HepG2 (cell line): ENCODE results near the gene THEM4. TPM values are rescaled to one million over a fixed set of nuclear protein-coding genes. Genes with fewer than 3 reads are reported as not detected.

Experiments used
- ATAC-seq: fragments of 200-7000 bp; cut with Tn5 transposase; 3 replicates; pipeline ENCODE4 v1.9.1; 2020; ENCODE audit warnings: mild to moderate bottlenecking, moderate library complexity
- BruUV-seq: library from RNA; stranded (reverse); fragments of 400-500 nt; replicated peaks from 2 replicates; lab custom pipeline; 2021; lab: Mats Ljungman, UMichigan
- CTCF ChIA-PET: fragments of 300-600 bp; formaldehyde crosslinking; extraction: SDS; loops from one replicate; lab custom pipeline; 2021; ENCODE audit warnings: low total read pairs, inconsistent platforms, low intra/inter-chr PET ratio; lab: Yijun Ruan, JAX
- POLR2A ChIA-PET: fragments of 350-600 bp; sonication (Branson Sonifier 250); formaldehyde crosslinking; loops from one replicate; lab custom pipeline; 2020; ENCODE audit warnings: antibody characterized with exemption, inconsistent platforms; lab: Yijun Ruan, JAX
- DNase-seq: peaks from one replicate; pipeline ENCODE4 v3.0.0-alpha.2; 2015; ENCODE audit warnings: low spot score
- FAIRE-seq: peaks from 3 replicates; lab custom pipeline; 2011; peaks lifted over from hg19 to GRCh38; lab: Jason Lieb, UNC
- H2AFZ ChIP-seq: one replicate; pipeline ENCODE4 v1.6.1; 2011; ENCODE audit warnings: low read length, inconsistent platforms
- H3K27ac ChIP-seq: fragments of 300-600 bp; 3 replicates; pipeline ENCODE4 v1.8.0; 2011; ENCODE audit warnings: mixed run types, mild to moderate bottlenecking, mixed read lengths, low read length, inconsistent platforms; ENCODE audit not compliant: insufficient read depth; ENCODE audit errors: extremely low read length
- H3K27me3 ChIP-seq, 2 experiments: fragments of 200-600 bp in 1 of 2; 2 replicates in 1 of 2; 3 replicates in 1 of 2; pipeline versions ENCODE4 v1.6.0 to v1.8.0; 2011; ENCODE audit warnings: low read length in 2 of 2, mild to moderate bottlenecking in 2 of 2, moderate library complexity in 2 of 2, inconsistent platforms in 1 of 2; ENCODE audit not compliant: insufficient read depth in 2 of 2, control insufficient read depth in 1 of 2
- H3K36me3 ChIP-seq, 2 experiments: fragments of 200-600 bp in 1 of 2; replicated peaks in 1 of 2; 2 replicates in 1 of 2; 3 replicates in 1 of 2; pipeline versions ENCODE4 v1.5.1 to v1.8.0; 2011; ENCODE audit warnings: low read length in 2 of 2, inconsistent platforms in 1 of 2; ENCODE audit not compliant: insufficient read depth in 2 of 2, control insufficient read depth in 1 of 2
- H3K4me1 ChIP-seq: 2 replicates; pipeline ENCODE4 v1.5.1; 2012; ENCODE audit warnings: low read length, inconsistent platforms; ENCODE audit not compliant: insufficient read depth
- H3K4me2 ChIP-seq: 2 replicates; pipeline ENCODE4 v1.6.0; 2011; ENCODE audit warnings: low read depth, low read length, inconsistent platforms
- H3K4me3 ChIP-seq, 3 experiments: fragments of 200-600 bp in 1 of 3; sonication (generic), shearing (Covaris generic) in 1 of 3; replicated peaks in 1 of 3; 2 replicates each; pipeline ENCODE4 v1.5.1; 2011 to 2016; ENCODE audit warnings: low read length in 3 of 3, inconsistent platforms in 2 of 3, low read depth in 2 of 3, mild to moderate bottlenecking in 2 of 3, control low read depth in 1 of 3, mixed read lengths in 1 of 3; ENCODE audit not compliant: insufficient read depth in 1 of 3
- H3K79me2 ChIP-seq: one replicate; pipeline ENCODE4 v1.6.1; 2011; ENCODE audit warnings: low read length, inconsistent platforms; ENCODE audit not compliant: insufficient read depth
- H3K9ac ChIP-seq: 2 replicates; pipeline ENCODE4 v1.6.0; 2011; ENCODE audit warnings: mild to moderate bottlenecking, low read depth, low read length, inconsistent platforms; ENCODE audit not compliant: insufficient read depth
- H3K9me3 ChIP-seq: 2 replicates; pipeline ENCODE4 v1.5.1; 2012; ENCODE audit warnings: mild to moderate bottlenecking, low read length
- H4K20me1 ChIP-seq: 2 replicates; pipeline ENCODE4 v1.6.0; 2011; ENCODE audit warnings: inconsistent platforms, mild to moderate bottlenecking, low read length, moderate library complexity; ENCODE audit not compliant: insufficient read depth
- BORCS8-MEF2B ChIP-seq: sonication (generic); formaldehyde crosslinking; IDR thresholded peaks from 2 replicates; pipeline ENCODE4 v1.8.0; 2022; ENCODE audit warnings: mild to moderate bottlenecking, missing genetic modification reagents
- FOXO4 ChIP-seq: sonication (generic); formaldehyde crosslinking; conservative IDR thresholded peaks from 2 replicates; pipeline ENCODE4 v1.8.1; 2023; ENCODE audit warnings: missing genetic modification reagents
- HMGA1 ChIP-seq: sonication (generic); formaldehyde crosslinking; conservative IDR thresholded peaks from 2 replicates; pipeline ENCODE4 v1.4.0; 2020; ENCODE audit warnings: missing genetic modification reagents
- MLXIP ChIP-seq: sonication (generic); formaldehyde crosslinking; IDR thresholded peaks from 2 replicates; pipeline ENCODE4 v1.9.0; 2021; ENCODE audit warnings: missing genetic modification reagents, borderline replicate concordance
- MTERF4 ChIP-seq: sonication (generic); formaldehyde crosslinking; IDR thresholded peaks from 2 replicates; pipeline ENCODE4 v1.8.0; 2023; ENCODE audit warnings: mild to moderate bottlenecking, missing genetic modification reagents
- PAF1 ChIP-seq: IDR thresholded peaks from 2 replicates; pipeline ENCODE4 v1.6.1; 2016; ENCODE audit warnings: missing genetic modification reagents, missing compliant biosample characterization
- PRMT3 ChIP-seq: sonication (generic); formaldehyde crosslinking; IDR thresholded peaks from 2 replicates; pipeline ENCODE4 v1.8.1; 2022; ENCODE audit warnings: low read depth, mild to moderate bottlenecking, moderate library complexity, missing genetic modification reagents, borderline replicate concordance
- RFXAP ChIP-seq: sonication (generic); formaldehyde crosslinking; IDR thresholded peaks from 2 replicates; pipeline ENCODE4 v1.4.0; 2020; ENCODE audit warnings: missing genetic modification reagents, borderline replicate concordance
- SMAD1 ChIP-seq: sonication (generic); formaldehyde crosslinking; IDR thresholded peaks from 2 replicates; pipeline ENCODE4 v1.4.0; 2020; ENCODE audit warnings: missing genetic modification reagents, low read depth, mild to moderate bottlenecking, borderline replicate concordance
- TERF1 ChIP-seq: sonication (generic); formaldehyde crosslinking; IDR thresholded peaks from 2 replicates; pipeline ENCODE4 v1.8.0; 2022; ENCODE audit warnings: mild to moderate bottlenecking, missing genetic modification reagents, moderate library complexity
- TFE3 ChIP-seq: IDR thresholded peaks from 2 replicates; pipeline ENCODE4 v1.6.1; 2016
- ZNF513 ChIP-seq: sonication (generic); formaldehyde crosslinking; conservative IDR thresholded peaks from 2 replicates; pipeline ENCODE4 v1.5.0; 2020; ENCODE audit warnings: missing genetic modification reagents
- WGBS: methylation state at CpG from one replicate; pipeline ENCODE4 v1.1.6; 2017; ENCODE audit warnings: low lambda C conversion rate; 5-methylcytosine and 5-hydroxymethylcytosine counted together
- in situ Hi-C: cut with HindIII; loops from 2 replicates; pipeline ENCODE4 v1.10.0; 2017; ENCODE audit warnings: low pct_unique_long_range_greater_than_20kb; ENCODE audit not compliant: extremely low pct_ligation_motif_present
- intact Hi-C: fragments of 100-400 bp; cut with micrococcal nuclease; formaldehyde crosslinking; loops from one replicate; pipeline ENCODE4 v1.10.0; 2022; ENCODE audit not compliant: unreplicated experiment
- polyA plus RNA-seq, 8 experiments: library from polyadenylated mRNA; depleted of rRNA in 3 of 8; stranded (reverse) in 7 of 8; unstranded in 1 of 8; fragments of >200 nt; fragmentation: Illumina TruSeq in 4 of 8; extraction: Trizol in 4 of 8; gene quantifications; 2 replicates each; pipeline versions ENCODE4 v1.2.1 to v1.2.3, GENCODE V29; 2011 to 2016; ENCODE audit warnings: low read depth in 4 of 8, missing spikeins in 1 of 8, mixed read lengths in 1 of 8; ENCODE audit not compliant: insufficient read depth in 1 of 8
- total RNA-seq, 5 experiments: library from RNA; depleted of rRNA; stranded (reverse); fragments of >200 nt; fragmentation: Illumina TruSeq; extraction: Trizol; gene quantifications; 2 replicates each; pipeline ENCODE4 v1.2.3, GENCODE V29; 2016; ENCODE audit warnings: low read depth in 1 of 5

The THEM4 gene
- total and polyA plus RNA-seq, 2 of the 13 experiments (the other 11 are each of a cell fraction or from before 2014, with no cell fraction given): 10.9 to 13.9 TPM

- CTCF ChIA-PET: no interaction called here
- Histone ChIP-seq H3K27ac (no peak overlapping the region), H3K27me3 (no peaks in the 10 kb centered on the region), H3K4me2 (no peak overlapping the region), H3K4me3 (no peak overlapping the region), H4K20me1 (no peaks in the 10 kb centered on the region), H3K36me3 (no peaks in the 10 kb centered on the region), H2AFZ (no peak overlapping the region), H3K79me2 (no peaks in the 10 kb centered on the region), H3K9ac (no peak overlapping the region), H3K4me1 (peaks cover 16% of the 10 kb centered on the region), H3K9me3 (no peaks in the 10 kb centered on the region)
- DNase-seq (no peak), FAIRE-seq (no peak), ATAC-seq (no peak)
- in situ Hi-C loops (no loop called here), intact Hi-C loops (no loop called here)
- WGBS: 0% methylated on average over 1 of the region's 1 CpG
- BruUV-seq: no TSS peak
- POLR2A ChIA-PET: no interaction called here
- TF ChIP-seq MTERF4 (CRISPR knock-in tag) (no peak), FOXO4 (no peak), MLXIP (CRISPR knock-in tag) (no peak), TERF1 (CRISPR knock-in tag) (no peak), BORCS8-MEF2B (CRISPR knock-in tag) (no peak), PAF1 (CRISPR knock-in tag) (no peak), ZNF513 (CRISPR knock-in tag) (no peak), SMAD1 (CRISPR knock-in tag) (no peak), PRMT3 (CRISPR knock-in tag) (no peak), RFXAP (CRISPR knock-in tag) (no peak), TFE3 (CRISPR knock-in tag) (no peak), HMGA1 (CRISPR knock-in tag) (no peak)
Measured at GRCh38 chr1:151915061-151915686, 5.9 kb upstream of the THEM4 start.
